DOHH2 (cell line): ENCODE measurements around the gene SPIRE1.

Experiments
- CTCF ChIP-seq: fragments of 200-600 bp; sonication (generic); IDR thresholded peaks from one replicate; pipeline ENCODE4 v1.5.1; 2014; ENCODE audit warnings: antibody characterized with exemption, mild to moderate bottlenecking, low read depth, low read length; ENCODE audit not compliant: poor library complexity, severe bottlenecking
- EZH2phosphoT487 ChIP-seq: fragments of 200-600 bp; sonication (generic); IDR thresholded peaks from 2 replicates; pipeline ENCODE4 v1.6.1; 2017; ENCODE audit warnings: borderline replicate concordance, mild to moderate bottlenecking, antibody characterized with exemption, low read length, moderate library complexity, mixed read lengths

- TF ChIP-seq CTCF, result no peak
- no peak for TF ChIP-seq EZH2phosphoT487
Observed at GRCh38 chr18:12518326-12518725, 139.6 kb downstream of the SPIRE1 start.
